HepG2 (cell line): ENCODE measurements around the gene MYO1B. TPM values are rescaled to one million over a fixed set of nuclear protein-coding genes. Genes with fewer than 3 reads are reported as not detected.

Experiments used
- BORCS8-MEF2B ChIP-seq: sonication (generic); formaldehyde crosslinking; IDR thresholded peaks from 2 replicates; pipeline ENCODE4 v1.8.0; 2022; ENCODE audit warnings: mild to moderate bottlenecking, missing genetic modification reagents
- CCDC6 ChIP-seq: sonication (generic); formaldehyde crosslinking; IDR thresholded peaks from 2 replicates; pipeline ENCODE4 v1.8.1; 2022; ENCODE audit warnings: mild to moderate bottlenecking, missing genetic modification reagents, moderate library complexity
- DNMT1 ChIP-seq: sonication (generic); formaldehyde crosslinking; IDR thresholded peaks from 2 replicates; pipeline ENCODE4 v1.5.1; 2020; ENCODE audit warnings: mild to moderate bottlenecking, missing genetic modification reagents
- EEA1 ChIP-seq: sonication (generic); formaldehyde crosslinking; IDR thresholded peaks from 2 replicates; pipeline ENCODE4 v1.5.1; 2020; ENCODE audit warnings: mild to moderate bottlenecking, missing genetic modification reagents, borderline replicate concordance
- ELF3 ChIP-seq: IDR thresholded peaks from 2 replicates; pipeline ENCODE4 v1.6.1; 2016; ENCODE audit warnings: missing genetic modification reagents, missing compliant biosample characterization
- ETV5 ChIP-seq: IDR thresholded peaks from 2 replicates; pipeline ENCODE4 v1.6.1; 2018; ENCODE audit warnings: missing biosample characterization, missing genetic modification reagents, inconsistent platforms, borderline replicate concordance
- FOXA3 ChIP-seq: IDR thresholded peaks from 2 replicates; pipeline ENCODE4 v1.6.1; 2016; ENCODE audit warnings: missing genetic modification reagents, missing compliant biosample characterization
- KDM5A ChIP-seq: fragments of 200-600 bp; sonication (generic); IDR thresholded peaks from 2 replicates; pipeline ENCODE4 v1.7.0; 2018; ENCODE audit warnings: antibody characterized with exemption, mild to moderate bottlenecking, low read length, borderline replicate concordance
- KLF9 ChIP-seq: IDR thresholded peaks from 2 replicates; pipeline ENCODE4 v1.6.1; 2016; ENCODE audit warnings: low read depth
- MEIS2 ChIP-seq: sonication (generic); formaldehyde crosslinking; IDR thresholded peaks from 2 replicates; pipeline ENCODE4 v1.9.0; 2021; ENCODE audit warnings: mild to moderate bottlenecking, missing genetic modification reagents
- NFE2L1 ChIP-seq: sonication (generic); formaldehyde crosslinking; IDR thresholded peaks from 2 replicates; pipeline ENCODE4 v1.4.0; 2020; ENCODE audit warnings: missing genetic modification reagents, mild to moderate bottlenecking, borderline replicate concordance
- PAF1 ChIP-seq: IDR thresholded peaks from 2 replicates; pipeline ENCODE4 v1.6.1; 2016; ENCODE audit warnings: missing genetic modification reagents, missing compliant biosample characterization
- RAD51 ChIP-seq: fragments of 450-650 bp; IDR thresholded peaks from 2 replicates; pipeline ENCODE4 v1.6.1; 2016; ENCODE audit warnings: borderline replicate concordance
- SMARCE1 ChIP-seq: fragments of 450-650 bp; IDR thresholded peaks from 2 replicates; pipeline ENCODE4 v1.6.1; 2017; ENCODE audit warnings: borderline replicate concordance
- SNAPC2 ChIP-seq: sonication (generic); formaldehyde crosslinking; IDR thresholded peaks from 2 replicates; pipeline ENCODE4 v1.8.1; 2022; ENCODE audit warnings: mild to moderate bottlenecking, missing genetic modification reagents
- SOX13 ChIP-seq, 3 experiments: fragments of 450-650 bp in 1 of 3; sonication (generic) in 1 of 3; formaldehyde crosslinking in 1 of 3; IDR thresholded peaks in 2 of 3; conservative IDR thresholded peaks in 1 of 3; 2 replicates each; pipeline versions ENCODE4 v1.5.0 to v1.6.1; 2016 to 2020; ENCODE audit warnings: antibody characterized with exemption in 1 of 3, mild to moderate bottlenecking in 1 of 3, missing compliant biosample characterization in 1 of 3, missing genetic modification reagents in 1 of 3, moderate library complexity in 1 of 3
- TBX2 ChIP-seq: sonication (generic); formaldehyde crosslinking; IDR thresholded peaks from 2 replicates; pipeline ENCODE4 v1.5.0; 2020; ENCODE audit warnings: missing genetic modification reagents, mild to moderate bottlenecking, borderline replicate concordance
- TBX3 ChIP-seq: fragments of 450-650 bp; IDR thresholded peaks from 2 replicates; pipeline ENCODE4 v1.6.1; 2017; ENCODE audit warnings: antibody characterized with exemption, mild to moderate bottlenecking, inconsistent platforms, borderline replicate concordance
- ZC3H13 ChIP-seq: sonication (generic); formaldehyde crosslinking; IDR thresholded peaks from 2 replicates; pipeline ENCODE4 v1.8.1; 2023; ENCODE audit warnings: mild to moderate bottlenecking, missing genetic modification reagents, moderate library complexity
- ZNF263 ChIP-seq: sonication (generic); formaldehyde crosslinking; IDR thresholded peaks from 2 replicates; pipeline ENCODE4 v1.4.0; 2020; ENCODE audit warnings: missing genetic modification reagents
- ZNF317 ChIP-seq: sonication (generic); formaldehyde crosslinking; IDR thresholded peaks from 2 replicates; pipeline ENCODE4 v1.5.0; 2020; ENCODE audit warnings: mild to moderate bottlenecking, missing genetic modification reagents
- ZNF761 ChIP-seq: sonication (generic); formaldehyde crosslinking; conservative IDR thresholded peaks from 2 replicates; pipeline ENCODE4 v1.4.0; 2020; ENCODE audit warnings: mild to moderate bottlenecking, missing genetic modification reagents
- ZSCAN31 ChIP-seq: sonication (generic); formaldehyde crosslinking; IDR thresholded peaks from 2 replicates; pipeline ENCODE4 v1.5.0; 2020; ENCODE audit warnings: low read depth, mild to moderate bottlenecking, missing genetic modification reagents
- polyA plus RNA-seq, 8 experiments: library from polyadenylated mRNA; depleted of rRNA in 3 of 8; stranded (reverse) in 7 of 8; unstranded in 1 of 8; fragments of >200 nt; fragmentation: Illumina TruSeq in 4 of 8; extraction: Trizol in 4 of 8; gene quantifications; 2 replicates each; pipeline versions ENCODE4 v1.2.1 to v1.2.3, GENCODE V29; 2011 to 2016; ENCODE audit warnings: low read depth in 4 of 8, missing spikeins in 1 of 8, mixed read lengths in 1 of 8; ENCODE audit not compliant: insufficient read depth in 1 of 8
- total RNA-seq, 5 experiments: library from RNA; depleted of rRNA; stranded (reverse); fragments of >200 nt; fragmentation: Illumina TruSeq; extraction: Trizol; gene quantifications; 2 replicates each; pipeline ENCODE4 v1.2.3, GENCODE V29; 2016; ENCODE audit warnings: low read depth in 1 of 5
- TF ChIP-seq, protein P1 (sequence below): sonication (generic); formaldehyde crosslinking; IDR thresholded peaks from 2 replicates; pipeline ENCODE4 v1.4.0; 2020; ENCODE audit warnings: missing genetic modification reagents; ENCODE audit errors: not compliant biosample characterization
- TF ChIP-seq, protein P2 (sequence below): sonication (generic); formaldehyde crosslinking; IDR thresholded peaks from 2 replicates; pipeline ENCODE4 v1.5.0; 2020; ENCODE audit warnings: missing genetic modification reagents
- TF ChIP-seq, protein P3 (sequence below): IDR thresholded peaks from 2 replicates; pipeline ENCODE4 v1.6.1; 2016; ENCODE audit warnings: low read depth, borderline replicate concordance
- TF ChIP-seq, protein P4 (sequence below): sonication (generic); formaldehyde crosslinking; IDR thresholded peaks from 2 replicates; pipeline ENCODE4 v1.8.1; 2023; ENCODE audit warnings: mild to moderate bottlenecking, moderate library complexity, missing genetic modification reagents
- TF ChIP-seq, protein P5 (sequence below): sonication (generic); formaldehyde crosslinking; IDR thresholded peaks from 2 replicates; pipeline ENCODE4 v1.8.0; 2022; ENCODE audit warnings: mild to moderate bottlenecking, missing genetic modification reagents, borderline replicate concordance

Gene MYO1B
- total and polyA plus RNA-seq, 2 of the 13 experiments (the other 11 are each of a cell fraction or from before 2014, with no cell fraction given) = 36.9 to 89.8 TPM

DNA sequence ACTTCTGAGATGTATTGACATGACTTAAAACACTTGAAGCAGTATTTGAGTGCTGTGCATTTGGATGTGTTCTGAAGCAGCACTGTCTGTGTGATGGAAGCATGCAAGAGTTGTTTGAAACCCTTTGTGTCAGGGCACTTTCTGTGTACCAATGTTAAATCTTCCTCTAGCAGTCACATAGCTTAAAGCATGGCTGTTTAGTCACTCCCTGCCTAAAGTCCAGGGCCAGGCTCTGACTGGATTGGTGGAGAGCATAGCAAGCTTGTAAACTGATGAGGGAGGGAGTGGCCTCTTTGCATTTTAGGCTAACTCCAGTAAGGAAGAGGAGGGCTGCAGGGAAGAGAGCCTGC is 73.5 kb downstream of the MYO1B start (continued):
- TF ChIP-seq ETV5 = 0 out of 2 replicates have a peak, but pooled peaks have one; percentile 6
- no peak for TF ChIP-seq PAF1 (CRISPR knock-in tag)
- TF ChIP-seq TBX2 = peak; percentile 74
- TF ChIP-seq ZNF263 (CRISPR knock-in tag) = no peak
- no peak for TF ChIP-seq EEA1 (CRISPR knock-in tag)
- peak; percentile 66; the same call in 1 of the 2 replicates for TF ChIP-seq FOXA3 (CRISPR knock-in tag)
- TF ChIP-seq, protein P1, sequence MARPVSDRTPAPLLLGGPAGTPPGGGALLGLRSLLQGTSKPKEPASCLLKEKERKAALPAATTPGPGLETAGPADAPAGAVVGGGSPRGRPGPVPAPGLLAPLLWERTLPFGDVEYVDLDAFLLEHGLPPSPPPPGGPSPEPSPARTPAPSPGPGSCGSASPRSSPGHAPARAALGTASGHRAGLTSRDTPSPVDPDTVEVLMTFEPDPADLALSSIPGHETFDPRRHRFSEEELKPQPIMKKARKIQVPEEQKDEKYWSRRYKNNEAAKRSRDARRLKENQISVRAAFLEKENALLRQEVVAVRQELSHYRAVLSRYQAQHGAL = no peak
- TF ChIP-seq ZNF761 (CRISPR knock-in tag) = no peak
- no peak for TF ChIP-seq ZNF317 (CRISPR knock-in tag)
- TF ChIP-seq ZC3H13 (CRISPR knock-in tag) = no peak
- TF ChIP-seq, protein P2, sequence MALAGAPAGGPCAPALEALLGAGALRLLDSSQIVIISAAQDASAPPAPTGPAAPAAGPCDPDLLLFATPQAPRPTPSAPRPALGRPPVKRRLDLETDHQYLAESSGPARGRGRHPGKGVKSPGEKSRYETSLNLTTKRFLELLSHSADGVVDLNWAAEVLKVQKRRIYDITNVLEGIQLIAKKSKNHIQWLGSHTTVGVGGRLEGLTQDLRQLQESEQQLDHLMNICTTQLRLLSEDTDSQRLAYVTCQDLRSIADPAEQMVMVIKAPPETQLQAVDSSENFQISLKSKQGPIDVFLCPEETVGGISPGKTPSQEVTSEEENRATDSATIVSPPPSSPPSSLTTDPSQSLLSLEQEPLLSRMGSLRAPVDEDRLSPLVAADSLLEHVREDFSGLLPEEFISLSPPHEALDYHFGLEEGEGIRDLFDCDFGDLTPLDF (CRISPR knock-in tag) = no peak
- TF ChIP-seq, protein P3, sequence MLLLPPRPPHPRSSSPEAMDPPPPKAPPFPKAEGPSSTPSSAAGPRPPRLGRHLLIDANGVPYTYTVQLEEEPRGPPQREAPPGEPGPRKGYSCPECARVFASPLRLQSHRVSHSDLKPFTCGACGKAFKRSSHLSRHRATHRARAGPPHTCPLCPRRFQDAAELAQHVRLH = no peak
- TF ChIP-seq, protein P4, sequence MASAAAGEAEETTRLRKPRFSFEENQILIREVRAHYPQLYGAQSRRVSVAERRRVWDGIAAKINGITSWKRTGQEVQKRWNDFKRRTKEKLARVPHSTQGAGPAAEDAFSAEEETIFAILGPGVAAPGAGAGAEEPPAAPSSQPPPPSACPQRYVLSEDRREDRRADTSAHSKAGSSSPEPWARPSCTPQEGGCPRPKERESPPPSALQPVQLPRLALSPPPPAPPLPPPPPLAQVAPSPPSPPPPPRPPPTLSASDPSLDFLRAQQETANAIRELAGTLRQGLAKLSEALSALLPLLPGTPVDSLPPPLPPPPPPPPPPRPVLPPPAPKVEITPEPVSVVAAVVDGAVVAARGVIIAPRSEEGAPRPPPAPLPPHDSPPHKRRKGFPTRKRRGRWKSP (CRISPR knock-in tag) = peak; percentile 57; the same call in 1 of the 2 replicates
- TF ChIP-seq KLF9 (CRISPR knock-in tag) = 0 out of 2 replicates have a peak, but pooled peaks have one; percentile 17
- peak; percentile 89; the same call in 1 of the 2 replicates for TF ChIP-seq SNAPC2
- TF ChIP-seq BORCS8-MEF2B (CRISPR knock-in tag) = peak; percentile 30; the same call in 1 of the 2 replicates
- TF ChIP-seq DNMT1 (CRISPR knock-in tag) = no peak
- TF ChIP-seq MEIS2 = no peak
- no peak for TF ChIP-seq CCDC6 (CRISPR knock-in tag)
- TF ChIP-seq TBX3 = no peak
- TF ChIP-seq SMARCE1 = no peak
- TF ChIP-seq KDM5A = no peak
- no peak for TF ChIP-seq RAD51
- TF ChIP-seq NFE2L1 (CRISPR knock-in tag) = no peak
- TF ChIP-seq, protein P5, sequence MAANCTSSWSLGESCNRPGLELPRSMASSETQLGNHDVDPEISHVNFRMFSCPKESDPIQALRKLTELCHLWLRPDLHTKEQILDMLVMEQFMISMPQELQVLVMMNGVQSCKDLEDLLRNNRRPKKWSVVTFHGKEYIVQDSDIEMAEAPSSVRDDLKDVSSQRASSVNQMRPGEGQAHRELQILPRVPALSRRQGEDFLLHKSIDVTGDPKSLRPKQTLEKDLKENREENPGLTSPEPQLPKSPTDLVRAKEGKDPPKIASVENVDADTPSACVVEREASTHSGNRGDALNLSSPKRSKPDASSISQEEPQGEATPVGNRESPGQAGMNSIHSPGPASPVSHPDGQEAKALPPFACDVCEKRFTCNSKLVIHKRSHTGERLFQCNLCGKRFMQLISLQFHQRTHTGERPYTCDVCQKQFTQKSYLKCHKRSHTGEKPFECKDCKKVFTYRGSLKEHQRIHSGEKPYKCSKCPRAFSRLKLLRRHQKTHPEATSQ (CRISPR knock-in tag) = peak; percentile 71; the same call in 1 of the 2 replicates
- TF ChIP-seq ZSCAN31 (CRISPR knock-in tag) = 0 out of 2 replicates have a peak, but pooled peaks have one; percentile 63
- no peak for TF ChIP-seq SOX13 (IDR thresholded peaks at IDR 0.05)
- TF ChIP-seq SOX13 (CRISPR knock-in tag; conservative IDR thresholded peaks at IDR 0.05 in 1 of 2, IDR thresholded peaks at IDR 0.05 in 1 of 2) = peak in 1 of 2 experiments; percentile 37; a peak in 2 of 4 replicates
- peak; percentile 86 for TF ChIP-seq ELF3 (CRISPR knock-in tag)
